GM21786 (cell line): ENCODE results near the gene AKT1S1.
"Not testable (repeated sequence)": the region's sequence is repeated elsewhere in the genome, so short reads cannot be mapped to it uniquely, and the experiment has no call there.

ENCODE experiments used
- ATAC-seq: cut with Tn5 transposase; IDR thresholded peaks from one replicate; pipeline ENCODE4 v1.9.1; 2021; ENCODE audit not compliant: unreplicated experiment

The AKT1S1 gene

GRCh38 chr19:49839713-49840112 lies 37.4 kb downstream of the AKT1S1 start:
- ATAC-seq, result no peak

- ATAC-seq, result no peak
Observed at GRCh38 chr19:49838885-49839588, 38.1 kb downstream of the AKT1S1 start.

GRCh38 chr19:49837425-49837824 lies 39.7 kb downstream of the AKT1S1 start:
- no peak for ATAC-seq

GRCh38 chr19:49837009-49837310 lies 40.2 kb downstream of the AKT1S1 start:
- no peak for ATAC-seq

GRCh38 chr19:49836176-49837008 lies 40.8 kb downstream of the AKT1S1 start:
- ATAC-seq, result no peak

GRCh38 chr19:49835562-49835961 lies 41.6 kb downstream of the AKT1S1 start:
- ATAC-seq, result no peak

- no peak for ATAC-seq
Observed at GRCh38 chr19:49833599-49833998, 43.6 kb downstream of the AKT1S1 start.

- ATAC-seq, result no peak
Observed at GRCh38 chr19:49832556-49832955, 44.6 kb downstream of the AKT1S1 start.

- ATAC-seq, result no peak
Observed at GRCh38 chr19:49831592-49831991, 45.6 kb downstream of the AKT1S1 start.

- ATAC-seq, result no peak
Observed at GRCh38 chr19:49830766-49831165, 46.4 kb downstream of the AKT1S1 start.

- no peak for ATAC-seq
Observed at GRCh38 chr19:49829721-49830120, 47.4 kb downstream of the AKT1S1 start.

GRCh38 chr19:49829200-49829599 lies 48.0 kb downstream of the AKT1S1 start:
- ATAC-seq, result no peak

- no peak for ATAC-seq
Observed at GRCh38 chr19:49827034-49827433, 50.1 kb downstream of the AKT1S1 start.

GRCh38 chr19:49824662-49825061 lies 52.5 kb downstream of the AKT1S1 start:
- ATAC-seq, result no peak

GRCh38 chr19:49823472-49823871 lies 53.7 kb downstream of the AKT1S1 start:
- no peak for ATAC-seq

GRCh38 chr19:49820125-49820524 lies 57.0 kb downstream of the AKT1S1 start:
- no peak for ATAC-seq

- ATAC-seq, result not testable (repeated sequence)
Observed at GRCh38 chr19:49819452-49820115, 57.6 kb downstream of the AKT1S1 start.
